Gastroesophageal sphincter (tissue), 3 donors: ENCODE results near the gene DNAH10.

Experiments
- POLR2A ChIP-seq, 2 donors: fragments of 450-650 bp; IDR thresholded peaks; one replicate each; pipeline ENCODE4 v1.6.1; 2017; ENCODE audit warnings: antibody characterized with exemption in 2 of 2, mild to moderate bottlenecking in 2 of 2, moderate library complexity in 1 of 2
- POLR2AphosphoS5 ChIP-seq: sonication (generic); formaldehyde crosslinking; IDR thresholded peaks from one replicate; pipeline ENCODE4 v1.6.1; 2017; ENCODE audit warnings: antibody characterized with exemption
- TF ChIP-seq, protein P1 (sequence below), 4 experiments: fragments of 200-600 bp in 2 of 4; fragments of 450-650 bp in 2 of 4; sonication (generic) in 1 of 4; IDR thresholded peaks; one replicate each; pipeline ENCODE4 v1.5.1; 2017 to 2019; ENCODE audit warnings: antibody characterized with exemption in 4 of 4, mild to moderate bottlenecking in 2 of 4, moderate library complexity in 2 of 4

DNA sequence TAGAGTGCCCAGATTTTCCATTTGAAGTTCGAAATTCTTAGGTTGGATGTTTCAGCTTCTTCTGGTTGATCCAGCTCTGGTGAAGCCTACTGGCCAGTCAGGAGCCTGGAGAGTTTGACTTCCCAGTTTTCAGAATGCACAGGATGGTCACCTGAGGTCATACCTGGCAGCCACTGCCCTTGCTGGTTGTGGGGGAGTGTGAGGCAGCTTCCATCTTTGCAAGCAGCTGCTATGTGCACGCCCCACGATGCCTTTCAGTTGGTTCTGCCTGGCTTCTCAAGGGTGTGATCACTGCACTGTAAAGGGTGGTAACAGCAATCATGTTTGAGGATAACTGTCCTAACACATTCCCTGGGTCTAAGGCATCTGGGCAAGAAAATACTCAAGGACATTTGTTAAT lies 195.1 kb downstream of the DNAH10 start:
- TF ChIP-seq POLR2A (IDR thresholded peaks at IDR 0.05) (no peak), POLR2AphosphoS5 (no peak)
- TF ChIP-seq, protein P1, sequence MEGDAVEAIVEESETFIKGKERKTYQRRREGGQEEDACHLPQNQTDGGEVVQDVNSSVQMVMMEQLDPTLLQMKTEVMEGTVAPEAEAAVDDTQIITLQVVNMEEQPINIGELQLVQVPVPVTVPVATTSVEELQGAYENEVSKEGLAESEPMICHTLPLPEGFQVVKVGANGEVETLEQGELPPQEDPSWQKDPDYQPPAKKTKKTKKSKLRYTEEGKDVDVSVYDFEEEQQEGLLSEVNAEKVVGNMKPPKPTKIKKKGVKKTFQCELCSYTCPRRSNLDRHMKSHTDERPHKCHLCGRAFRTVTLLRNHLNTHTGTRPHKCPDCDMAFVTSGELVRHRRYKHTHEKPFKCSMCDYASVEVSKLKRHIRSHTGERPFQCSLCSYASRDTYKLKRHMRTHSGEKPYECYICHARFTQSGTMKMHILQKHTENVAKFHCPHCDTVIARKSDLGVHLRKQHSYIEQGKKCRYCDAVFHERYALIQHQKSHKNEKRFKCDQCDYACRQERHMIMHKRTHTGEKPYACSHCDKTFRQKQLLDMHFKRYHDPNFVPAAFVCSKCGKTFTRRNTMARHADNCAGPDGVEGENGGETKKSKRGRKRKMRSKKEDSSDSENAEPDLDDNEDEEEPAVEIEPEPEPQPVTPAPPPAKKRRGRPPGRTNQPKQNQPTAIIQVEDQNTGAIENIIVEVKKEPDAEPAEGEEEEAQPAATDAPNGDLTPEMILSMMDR (IDR thresholded peaks at IDR 0.05) = no peak
